ENCODE measurements around the gene IL22RA1. TPM values are rescaled to one million over a fixed set of nuclear protein-coding genes. Genes with fewer than 3 reads are reported as not detected.

The IL22RA1 gene
- total RNA-seq, 2 experiments from 2014 or later, result not detected

- no peaks in the 10 kb centered on the region for H3K36me3 Mint-ChIP-seq
- DNase-seq, result no peak
- H3K27ac Mint-ChIP-seq, result no peak overlapping the region
- no peaks in the 10 kb centered on the region for H3K9me3 Mint-ChIP-seq
- CTCF ChIA-PET, result no interaction called here
- POLR2A ChIA-PET, result no interaction called here
- no peaks in the 10 kb centered on the region for H3K27me3 Mint-ChIP-seq
- intact Hi-C loops (cut with micrococcal nuclease), result no loop called here
- no peak overlapping the region for H3K4me3 Mint-ChIP-seq
- no peaks in the 10 kb centered on the region for H3K4me1 Mint-ChIP-seq (ENCODE audit: low read depth)
These were observed 45.3 kb downstream of the IL22RA1 start for GRCh38 chr1:24097663-24098062.

DNA sequence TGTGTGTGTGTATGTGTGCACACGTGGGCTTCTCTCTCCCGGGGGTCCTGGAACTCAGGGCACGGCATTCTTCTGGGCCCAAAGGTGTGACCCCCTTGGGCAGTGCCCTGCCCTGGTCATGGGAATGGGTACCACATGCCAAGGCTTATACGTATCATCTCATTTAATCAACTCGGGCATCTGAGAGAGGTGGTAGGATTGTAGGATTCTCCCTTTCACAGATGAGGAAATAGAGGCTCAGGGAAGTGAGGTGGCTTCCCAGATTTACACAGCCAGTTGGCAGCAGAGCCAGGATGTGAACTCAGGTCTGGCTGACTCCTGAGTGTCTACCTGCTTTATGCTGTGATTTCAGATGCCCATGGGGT is 46.2 kb downstream of the IL22RA1 start:
- ChIA-PET CTCF (no interaction called here), POLR2A (no interaction called here)
- Mint-ChIP-seq H3K4me1 (ENCODE audit: low read depth) (no peaks in the 10 kb centered on the region), H3K4me3 (no peak overlapping the region), H3K27ac (no peak overlapping the region), H3K27me3 (no peaks in the 10 kb centered on the region), H3K9me3 (no peaks in the 10 kb centered on the region), H3K36me3 (no peaks in the 10 kb centered on the region)
- intact Hi-C loops (cut with micrococcal nuclease), result no loop called here
- DNase-seq, result no peak

DNA sequence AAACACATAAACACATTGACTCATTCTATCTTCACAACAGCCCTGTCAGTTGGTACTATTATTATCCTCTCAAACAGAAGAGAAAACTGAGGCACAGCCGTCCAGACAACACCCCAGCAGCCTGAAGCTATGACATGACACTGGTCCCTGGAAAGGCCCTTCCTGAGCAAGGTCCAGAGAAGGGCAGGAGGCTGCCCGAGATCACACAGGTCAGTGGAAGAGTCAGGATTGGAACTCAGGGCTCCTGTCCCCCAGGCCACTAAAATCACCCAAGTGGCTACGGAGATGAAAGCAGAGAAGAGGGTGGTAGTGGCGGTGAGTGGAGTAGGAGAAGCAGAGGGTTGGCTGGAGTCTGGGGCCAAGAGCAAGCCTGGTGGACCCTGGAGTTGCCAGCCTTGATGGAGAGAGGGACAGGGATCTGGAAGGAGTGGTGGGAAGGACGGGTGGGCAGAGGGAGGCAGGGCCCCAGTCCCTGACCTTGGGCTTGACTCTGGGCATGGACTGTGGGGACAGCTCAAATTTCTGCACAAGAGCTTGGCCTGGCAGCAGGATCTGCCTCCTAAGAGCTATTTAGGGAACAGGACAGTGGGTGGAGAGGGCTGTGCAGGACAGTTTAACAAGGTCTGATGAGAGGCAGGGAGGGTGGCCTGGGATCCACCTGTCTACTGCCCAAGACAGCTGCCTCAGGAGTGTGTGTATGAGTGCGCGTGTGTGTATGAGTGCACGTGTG is 46.8 kb downstream of the IL22RA1 start:
- POLR2A ChIA-PET, result no interaction called here
- no peak for DNase-seq
- Mint-ChIP-seq H3K27ac (no peak overlapping the region), H3K27me3 (no peaks in the 10 kb centered on the region), H3K4me1 (ENCODE audit: low read depth) (no peaks in the 10 kb centered on the region), H3K9me3 (no peaks in the 10 kb centered on the region), H3K36me3 (no peaks in the 10 kb centered on the region), H3K4me3 (no peak overlapping the region)
- CTCF ChIA-PET, result no interaction called here
- intact Hi-C loops (cut with micrococcal nuclease), result no loop called here

DNA sequence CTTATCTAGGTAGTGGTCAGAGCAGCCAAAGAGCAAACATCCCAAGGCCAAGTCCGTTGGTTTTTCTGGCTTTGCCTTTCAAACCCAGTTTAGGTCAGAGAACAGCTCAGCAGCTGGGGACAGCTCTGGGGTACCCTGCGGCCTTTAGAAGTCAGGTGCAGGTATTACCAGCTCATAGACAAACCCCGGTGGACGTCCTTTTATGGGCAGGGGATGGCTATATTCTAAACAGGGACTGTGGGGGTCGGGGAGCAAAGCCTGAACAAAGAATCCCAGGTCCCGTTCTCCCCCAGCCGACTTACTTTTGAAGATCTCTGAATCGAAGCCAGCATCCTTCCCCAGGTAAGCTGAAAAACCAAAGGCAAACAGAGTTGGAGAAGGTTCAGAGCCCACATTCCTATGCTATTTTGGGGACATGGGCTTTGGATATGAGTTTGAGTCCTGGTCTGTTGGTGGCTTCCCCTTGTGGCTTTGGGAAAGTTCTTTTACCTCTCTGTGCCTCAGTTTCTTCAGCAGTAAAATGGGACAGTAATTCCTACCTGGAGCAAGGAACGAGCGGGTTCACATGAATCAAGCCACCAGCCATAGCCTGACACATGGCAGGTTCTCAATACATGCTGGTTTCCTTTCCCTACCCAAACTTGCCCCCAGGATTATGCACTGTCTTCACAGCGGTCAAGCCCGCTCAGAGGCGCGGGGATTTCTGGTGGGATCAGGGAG is 47.6 kb downstream of the IL22RA1 start:
- no peaks in the 10 kb centered on the region for H3K27me3 Mint-ChIP-seq
- ChIA-PET CTCF (no interaction called here), POLR2A (no interaction called here)
- no peaks in the 10 kb centered on the region for H3K36me3 Mint-ChIP-seq
- H3K9me3 Mint-ChIP-seq, result no peaks in the 10 kb centered on the region
- H3K27ac Mint-ChIP-seq, result no peak overlapping the region
- intact Hi-C loops (cut with micrococcal nuclease), result no loop called here
- H3K4me1 Mint-ChIP-seq (ENCODE audit: low read depth), result no peaks in the 10 kb centered on the region
- no peak overlapping the region for H3K4me3 Mint-ChIP-seq
- DNase-seq, result no peak

- POLR2A ChIA-PET, result no interaction called here
These were observed 48.4 kb downstream of the IL22RA1 start for GRCh38 chr1:24094554-24094953.

DNA sequence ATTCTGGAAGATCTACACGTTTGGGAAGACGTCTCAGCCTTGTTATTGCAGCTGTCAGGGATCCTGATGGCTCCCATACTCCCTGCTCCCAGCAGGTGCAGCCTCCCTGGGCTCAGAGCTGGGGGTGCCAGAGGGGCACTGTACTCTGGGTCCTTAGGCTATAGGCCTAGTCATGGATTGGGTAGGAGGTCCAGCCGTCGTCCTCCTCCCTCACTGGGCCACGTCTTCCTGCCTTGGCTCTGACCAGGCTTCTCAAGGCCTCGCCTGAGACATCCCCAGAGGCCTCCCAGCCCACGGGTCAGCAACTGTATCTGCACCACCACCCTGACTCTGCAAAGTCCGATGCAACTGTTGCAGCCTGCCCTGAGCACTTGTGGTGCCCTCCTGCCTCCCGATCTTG is 49.2 kb downstream of the IL22RA1 start:
- intact Hi-C loops (cut with micrococcal nuclease), result no loop called here
- H3K27me3 Mint-ChIP-seq, result no peaks in the 10 kb centered on the region

More at GRCh38 chr1:24094554-24094953, 48.4 kb downstream of the IL22RA1 start:
- H3K4me1 Mint-ChIP-seq (ENCODE audit: low read depth), result no peaks in the 10 kb centered on the region
- no peak overlapping the region for H3K4me3 Mint-ChIP-seq
- H3K27me3 Mint-ChIP-seq, result no peaks in the 10 kb centered on the region
- H3K36me3 Mint-ChIP-seq, result no peaks in the 10 kb centered on the region
- H3K9me3 Mint-ChIP-seq, result no peaks in the 10 kb centered on the region
- CTCF ChIA-PET, result no interaction called here
- H3K27ac Mint-ChIP-seq, result no peak overlapping the region
- DNase-seq, result no peak
- intact Hi-C loops (cut with micrococcal nuclease), result no loop called here

DNA sequence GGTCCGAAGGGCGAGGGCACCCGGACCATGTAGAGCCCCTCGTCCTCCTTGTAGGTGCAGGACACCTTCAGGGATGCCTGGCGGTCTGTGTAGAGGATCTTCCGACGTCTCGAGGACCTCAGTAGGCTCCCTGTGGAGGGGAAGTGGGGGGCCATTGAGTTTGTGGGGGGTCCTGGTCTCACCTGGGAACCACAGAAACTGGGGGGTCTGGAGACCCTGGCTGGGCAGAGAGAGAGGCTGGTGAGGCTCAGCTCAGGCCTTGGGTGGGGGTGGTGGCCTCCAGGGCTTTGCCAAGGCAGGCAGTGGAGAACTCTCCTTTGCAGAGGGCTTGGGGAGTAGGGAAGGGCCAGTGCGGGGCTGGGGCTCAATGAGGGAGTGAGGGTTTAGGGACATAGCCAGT is 50.0 kb downstream of the IL22RA1 start:
- Mint-ChIP-seq H3K9me3 (no peaks in the 10 kb centered on the region), H3K27me3 (no peaks in the 10 kb centered on the region), H3K36me3 (no peaks in the 10 kb centered on the region), H3K4me3 (no peak overlapping the region), H3K27ac (no peak overlapping the region), H3K4me1 (ENCODE audit: low read depth) (no peaks in the 10 kb centered on the region)
- POLR2A ChIA-PET, result no interaction called here
- intact Hi-C loops (cut with micrococcal nuclease), result no loop called here
- DNase-seq, result no peak
- CTCF ChIA-PET, result no interaction called here

More for the DNA sequence above, 49.2 kb downstream of the IL22RA1 start:
- Mint-ChIP-seq H3K36me3 (no peaks in the 10 kb centered on the region), H3K4me1 (ENCODE audit: low read depth) (no peaks in the 10 kb centered on the region), H3K9me3 (no peaks in the 10 kb centered on the region), H3K27ac (no peak overlapping the region), H3K4me3 (no peak overlapping the region)
- POLR2A ChIA-PET, result no interaction called here
- CTCF ChIA-PET, result no interaction called here
- no peak for DNase-seq

- ChIA-PET POLR2A (no interaction called here), CTCF (no interaction called here)
- intact Hi-C loops (cut with micrococcal nuclease), result no loop called here
- DNase-seq, result peak; percentile 21
- H3K4me3 Mint-ChIP-seq, result no peak overlapping the region
- H3K4me1 Mint-ChIP-seq (ENCODE audit: low read depth), result no peaks in the 10 kb centered on the region
- H3K27ac Mint-ChIP-seq, result no peak overlapping the region
- H3K36me3 Mint-ChIP-seq, result no peaks in the 10 kb centered on the region
- no peaks in the 10 kb centered on the region for H3K27me3 Mint-ChIP-seq
- H3K9me3 Mint-ChIP-seq, result no peaks in the 10 kb centered on the region
These were observed 50.9 kb downstream of the IL22RA1 start for GRCh38 chr1:24091971-24092482.

- no peak overlapping the region for H3K27ac Mint-ChIP-seq
- no peak overlapping the region for H3K4me3 Mint-ChIP-seq
- H3K4me1 Mint-ChIP-seq (ENCODE audit: low read depth), result no peaks in the 10 kb centered on the region
- no peaks in the 10 kb centered on the region for H3K27me3 Mint-ChIP-seq
- H3K9me3 Mint-ChIP-seq, result no peaks in the 10 kb centered on the region
- H3K36me3 Mint-ChIP-seq, result no peaks in the 10 kb centered on the region
- POLR2A ChIA-PET, result no interaction called here
- CTCF ChIA-PET, result interaction anchor here (0.6 kb wide), 1 partner anchor 1827 kb away, joined by 3 read pairs; no protein-coding TSS in a partner anchor
- DNase-seq, result no peak
- intact Hi-C loops (cut with micrococcal nuclease), result no loop called here
These were observed 52.2 kb downstream of the IL22RA1 start for GRCh38 chr1:24090736-24091135.

DNA sequence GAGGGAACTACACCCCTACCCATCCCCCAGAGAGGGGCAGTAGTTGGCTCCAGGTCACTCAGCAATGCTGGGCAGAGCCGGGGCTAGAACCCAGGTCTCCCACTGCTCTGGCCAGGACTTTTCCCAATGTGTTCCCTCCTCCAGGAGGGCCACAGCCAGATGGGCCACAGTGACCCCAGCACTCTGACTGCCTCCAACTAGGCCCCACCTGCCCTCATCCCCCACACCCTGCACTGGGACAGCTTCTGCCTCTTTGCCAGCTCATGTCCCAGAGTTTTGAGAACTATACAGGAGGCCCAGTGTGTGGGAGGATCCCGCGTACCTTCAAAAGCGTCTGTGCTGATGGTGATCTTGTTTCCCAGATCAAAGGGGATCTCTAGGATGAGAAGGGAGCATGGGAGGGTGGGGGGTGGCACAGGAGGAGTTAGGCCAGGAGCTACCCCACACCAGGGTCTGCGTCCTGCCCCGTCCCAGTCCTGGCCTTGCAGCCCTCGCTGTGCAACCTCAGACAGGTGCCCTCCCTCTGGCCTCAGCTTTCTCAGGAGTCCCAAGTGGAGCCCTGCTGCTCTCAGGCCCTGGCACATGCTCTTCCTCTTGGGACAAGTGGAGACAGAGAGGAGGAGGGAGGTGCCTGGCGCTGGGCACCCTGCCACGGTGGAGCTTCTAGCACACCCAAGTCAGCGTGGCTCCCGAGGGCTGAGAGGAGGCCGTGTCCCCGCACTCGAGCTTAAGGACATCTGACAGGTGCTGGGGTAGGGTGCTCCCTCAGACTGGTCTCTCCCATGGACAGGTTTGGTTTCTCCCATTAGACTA is 53.0 kb downstream of the IL22RA1 start:
- Mint-ChIP-seq H3K4me3 (no peak overlapping the region), H3K27ac (no peak overlapping the region), H3K4me1 (ENCODE audit: low read depth) (no peaks in the 10 kb centered on the region), H3K36me3 (no peaks in the 10 kb centered on the region), H3K27me3 (peaks cover 3% of the 10 kb centered on the region), H3K9me3 (no peaks in the 10 kb centered on the region)
- CTCF ChIA-PET, result interaction anchor here (0.6 kb wide), 1 partner anchor 1828 kb away, joined by 3 read pairs; no protein-coding TSS in a partner anchor
- no peak for DNase-seq
- intact Hi-C loops (cut with micrococcal nuclease), result no loop called here
- POLR2A ChIA-PET, result no interaction called here

DNA sequence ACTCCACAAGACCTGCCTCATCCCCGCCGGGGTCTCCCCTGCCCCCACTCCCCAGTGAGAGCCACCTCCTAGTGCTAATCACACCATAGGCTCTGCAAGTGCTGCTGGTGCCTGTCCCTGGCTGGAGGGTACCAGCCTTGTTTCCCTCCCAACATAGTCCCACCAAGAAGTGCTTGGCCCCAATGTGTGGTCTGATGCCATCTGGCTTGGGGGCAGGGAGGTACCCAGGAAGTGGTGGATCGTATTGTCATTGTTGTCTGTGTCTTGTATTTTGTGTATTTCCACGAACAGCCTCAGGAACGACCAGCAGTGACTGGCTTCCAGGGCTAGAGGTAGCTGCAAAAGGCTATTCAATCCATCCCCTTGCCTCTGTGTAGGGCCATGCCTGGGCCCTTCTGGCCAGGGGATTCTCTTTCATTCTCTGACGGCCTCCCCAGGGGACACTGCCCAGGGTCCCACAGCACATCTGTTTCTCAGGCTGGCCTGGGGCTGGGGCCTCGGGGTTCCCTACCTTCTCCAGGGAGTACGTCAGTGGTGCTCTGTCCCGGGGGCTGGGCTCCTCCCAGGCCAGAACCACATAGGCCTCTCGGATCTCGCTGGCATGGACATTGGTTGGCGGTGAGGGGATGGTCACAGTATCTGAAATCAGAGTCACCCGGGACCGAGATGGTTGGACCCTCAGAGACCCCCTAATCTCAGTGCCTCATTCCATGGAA is 53.8 kb downstream of the IL22RA1 start:
- Mint-ChIP-seq H3K4me3 (no peak overlapping the region), H3K9me3 (no peaks in the 10 kb centered on the region), H3K36me3 (no peaks in the 10 kb centered on the region), H3K4me1 (ENCODE audit: low read depth) (no peaks in the 10 kb centered on the region), H3K27me3 (peaks cover 3% of the 10 kb centered on the region), H3K27ac (no peak overlapping the region)
- DNase-seq, result no peak
- ChIA-PET CTCF (no interaction called here), POLR2A (no interaction called here)
- intact Hi-C loops (cut with micrococcal nuclease), result no loop called here

- ChIA-PET POLR2A (no interaction called here), CTCF (interaction anchor here (0.8 kb wide), 1 partner anchor 64 kb away, joined by 3 read pairs; no protein-coding TSS in a partner anchor)
- intact Hi-C loops (cut with micrococcal nuclease), result no loop called here
- Mint-ChIP-seq H3K27ac (no peak overlapping the region), H3K9me3 (no peaks in the 10 kb centered on the region), H3K4me1 (ENCODE audit: low read depth) (no peaks in the 10 kb centered on the region), H3K27me3 (peaks cover 3% of the 10 kb centered on the region), H3K4me3 (no peak overlapping the region), H3K36me3 (no peaks in the 10 kb centered on the region)
- no peak for DNase-seq
These were observed 56.5 kb downstream of the IL22RA1 start for GRCh38 chr1:24086466-24086865.
